ENCODE measurements around the gene EGLN2.

The EGLN2 gene

GRCh38 chr19:40798683-40799557, at the start of gene EGLN2:
Gene EGLN2 (plus strand): TSS chr19:40799191. CDS start chr19:40800573, 1,382 bp downstream.
- peak; percentile 100 for DNase-seq (ENCODE audit: low spot score)
- Mint-ChIP-seq H3K27me3 (ENCODE audit: low read depth) (no peaks in the 10 kb centered on the region), H3K27ac (peak within 1 kb of the TSS; percentile 96), H3K4me1 (ENCODE audit: low read depth) (peaks cover 49% of the 10 kb centered on the region), H3K36me3 (ENCODE audit: low read depth) (peaks cover 44% of the 10 kb centered on the region), H3K4me3 (peak within 1 kb of the TSS; percentile 95), H3K9me3 (no peaks in the 10 kb centered on the region)

DNA sequence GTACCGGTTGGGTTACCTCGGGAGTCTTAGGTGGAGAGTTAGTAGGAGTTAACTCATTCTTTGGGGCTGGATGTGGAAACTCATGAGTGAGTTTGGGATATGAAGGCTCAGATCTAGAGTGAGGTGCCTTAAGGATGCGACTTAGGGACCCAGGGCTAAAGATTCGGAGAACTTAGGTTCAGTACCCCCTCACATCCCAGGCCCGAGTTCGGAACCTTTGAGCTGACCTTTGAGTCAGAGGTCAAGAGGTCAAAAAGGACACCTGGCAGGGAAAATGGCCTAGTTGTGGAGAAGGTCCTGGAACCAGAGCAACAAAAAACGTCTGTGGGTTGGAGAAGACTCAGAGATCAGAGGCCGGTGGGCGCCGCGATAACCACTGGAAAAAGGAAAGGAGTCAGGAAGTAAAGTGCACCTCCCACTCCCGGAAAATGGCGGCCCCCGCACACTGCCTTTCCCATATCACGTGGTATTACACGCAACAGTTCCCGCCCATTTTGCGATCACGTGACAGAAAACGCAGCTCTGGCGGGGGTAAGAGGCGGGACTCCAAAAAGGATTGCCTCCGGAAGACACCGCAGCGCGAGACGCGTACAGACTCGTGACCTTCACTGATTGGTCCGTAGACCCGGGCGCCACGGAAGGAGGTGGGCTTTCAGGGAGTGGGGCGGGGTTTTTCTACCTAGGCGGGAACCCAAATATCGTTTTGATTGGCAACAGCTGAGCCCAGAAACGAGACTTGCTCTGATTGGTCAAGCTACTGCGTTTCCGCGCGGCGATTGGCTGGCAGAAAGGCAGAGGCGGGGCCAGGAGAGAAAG, 48.7 kb upstream of the EGLN2 start, which contains the start of gene ACTMAP:
ACTMAP (minus strand) TSS at position 420 of the 816 bp plus-strand sequence. CDS start 674 bp downstream, outside the sequence.
- H3K9me3 Mint-ChIP-seq = no peaks in the 10 kb centered on the region
- peaks cover 33% of the 10 kb centered on the region for H3K4me1 Mint-ChIP-seq (ENCODE audit: low read depth)
- peak; percentile 99 for DNase-seq (ENCODE audit: low spot score)
- peaks cover 38% of the 10 kb centered on the region for H3K36me3 Mint-ChIP-seq (ENCODE audit: low read depth)
- peak within 1 kb of the TSS; percentile 98 for H3K4me3 Mint-ChIP-seq
- no peaks in the 10 kb centered on the region for H3K27me3 Mint-ChIP-seq (ENCODE audit: low read depth)
- peak within 1 kb of the TSS; percentile 99 for H3K27ac Mint-ChIP-seq

DNA sequence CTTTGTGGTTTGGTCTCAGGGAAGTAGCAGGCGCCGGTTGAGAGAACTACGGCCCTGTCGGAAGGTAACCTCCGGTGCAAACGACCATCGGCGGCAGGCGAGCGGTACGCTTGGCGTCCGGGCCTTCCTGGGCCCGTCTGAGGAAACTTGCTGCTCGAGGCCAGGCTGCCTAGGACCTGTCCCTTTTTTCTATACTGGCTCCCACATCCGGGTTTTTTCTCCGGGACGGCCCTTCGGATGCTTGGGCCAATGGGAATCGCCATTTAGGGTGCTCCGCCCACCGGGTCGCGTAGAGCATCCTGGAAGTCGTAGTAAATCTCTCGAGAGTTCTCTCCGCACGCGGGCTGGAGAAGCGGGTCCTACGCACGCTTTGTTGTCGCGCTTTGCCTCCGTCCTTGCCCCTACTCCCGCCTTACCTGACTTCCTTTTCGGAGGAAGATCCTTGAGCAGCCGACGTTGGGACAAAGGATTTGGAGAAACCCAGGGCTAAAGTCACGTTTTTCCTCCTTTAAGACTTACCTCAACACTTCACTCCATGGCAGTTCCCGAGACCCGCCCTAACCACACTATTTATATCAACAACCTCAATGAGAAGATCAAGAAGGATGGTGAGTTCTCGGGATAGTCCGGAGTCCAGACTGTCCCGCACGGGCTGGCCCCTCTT, 48.0 kb upstream of the EGLN2 start, which contains the start of gene SNRPA:
SNRPA (plus strand) TSS at position 330 of the 664 bp plus-strand sequence; CDS start at position 536, 206 bp downstream.
- peak within 1 kb of the TSS; percentile 98 for H3K4me3 Mint-ChIP-seq
- peak; percentile 96 for DNase-seq (ENCODE audit: low spot score)
- peaks cover 40% of the 10 kb centered on the region for H3K4me1 Mint-ChIP-seq (ENCODE audit: low read depth)
- H3K36me3 Mint-ChIP-seq (ENCODE audit: low read depth) = peaks cover 44% of the 10 kb centered on the region
- peak within 1 kb of the TSS; percentile 99 for H3K27ac Mint-ChIP-seq
- no peaks in the 10 kb centered on the region for H3K27me3 Mint-ChIP-seq (ENCODE audit: low read depth)
- H3K9me3 Mint-ChIP-seq = no peaks in the 10 kb centered on the region

- H3K4me3 Mint-ChIP-seq = peak overlapping the region; percentile 98
- peaks cover 47% of the 10 kb centered on the region for H3K4me1 Mint-ChIP-seq (ENCODE audit: low read depth)
- peaks cover 57% of the 10 kb centered on the region for H3K36me3 Mint-ChIP-seq (ENCODE audit: low read depth)
- no peak for DNase-seq (ENCODE audit: low spot score)
- peak overlapping the region; percentile 99 for H3K27ac Mint-ChIP-seq
- H3K9me3 Mint-ChIP-seq = no peaks in the 10 kb centered on the region
- H3K27me3 Mint-ChIP-seq (ENCODE audit: low read depth) = no peaks in the 10 kb centered on the region
Observed at GRCh38 chr19:40752257-40752781, 46.7 kb upstream of the EGLN2 start.

GRCh38 chr19:40754611-40755247, 44.3 kb upstream of the EGLN2 start:
- peak overlapping the region; percentile 80 for H3K27ac Mint-ChIP-seq
- H3K4me3 Mint-ChIP-seq = peak overlapping the region; percentile 88
- H3K36me3 Mint-ChIP-seq (ENCODE audit: low read depth) = peaks cover 71% of the 10 kb centered on the region
- H3K27me3 Mint-ChIP-seq (ENCODE audit: low read depth) = no peaks in the 10 kb centered on the region
- DNase-seq (ENCODE audit: low spot score) = peak; percentile 76
- H3K9me3 Mint-ChIP-seq = no peaks in the 10 kb centered on the region
- peaks cover 38% of the 10 kb centered on the region for H3K4me1 Mint-ChIP-seq (ENCODE audit: low read depth)

DNA sequence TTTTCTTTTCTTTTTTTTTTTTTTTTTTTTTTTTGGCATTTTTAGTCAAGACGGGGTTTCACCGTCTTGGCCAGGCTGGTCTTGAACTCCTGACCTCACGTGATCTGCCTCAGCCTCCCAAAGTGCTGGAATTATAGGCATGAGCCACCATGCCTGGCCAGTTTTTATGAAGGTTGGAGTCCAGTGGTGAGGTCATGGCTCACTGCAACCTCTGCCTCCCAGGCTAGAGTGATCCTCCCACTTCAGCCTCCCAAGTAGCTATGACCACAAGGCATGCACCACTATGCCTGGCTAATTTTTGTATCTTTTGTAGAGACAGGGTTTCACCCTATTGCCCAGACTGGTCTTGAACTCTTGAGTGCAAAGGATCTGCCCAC, 43.8 kb upstream of the EGLN2 start:
- H3K4me1 Mint-ChIP-seq (ENCODE audit: low read depth) = peaks cover 33% of the 10 kb centered on the region
- H3K9me3 Mint-ChIP-seq = no peaks in the 10 kb centered on the region
- no peak for DNase-seq (ENCODE audit: low spot score)
- peak overlapping the region; percentile 88 for H3K4me3 Mint-ChIP-seq
- peaks cover 70% of the 10 kb centered on the region for H3K36me3 Mint-ChIP-seq (ENCODE audit: low read depth)
- no peak overlapping the region for H3K27ac Mint-ChIP-seq
- no peaks in the 10 kb centered on the region for H3K27me3 Mint-ChIP-seq (ENCODE audit: low read depth)

DNA sequence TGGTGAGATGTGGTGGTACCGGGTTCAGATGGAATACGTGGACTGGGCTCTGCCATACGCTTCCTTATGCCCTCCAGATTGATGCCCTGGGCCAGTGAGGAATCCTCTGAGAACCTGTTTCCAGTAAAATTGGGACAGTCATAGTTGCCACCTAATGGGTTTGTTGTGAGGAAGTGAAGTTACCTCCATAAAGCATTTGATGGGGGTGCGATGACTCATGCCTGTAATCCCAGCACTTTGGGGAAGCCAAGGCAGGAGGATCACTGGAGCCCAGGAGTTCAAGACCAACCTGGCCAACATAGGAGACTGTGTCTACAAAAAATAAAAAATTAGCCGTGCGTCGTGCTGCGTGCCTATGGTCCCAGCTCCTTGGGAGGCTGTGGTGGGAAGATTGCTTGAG, 43.2 kb upstream of the EGLN2 start:
- Mint-ChIP-seq H3K27ac (peak overlapping the region; percentile 31), H3K9me3 (no peaks in the 10 kb centered on the region), H3K4me3 (peak overlapping the region; percentile 23), H3K36me3 (ENCODE audit: low read depth) (peaks cover 74% of the 10 kb centered on the region), H3K4me1 (ENCODE audit: low read depth) (peaks cover 32% of the 10 kb centered on the region), H3K27me3 (ENCODE audit: low read depth) (no peaks in the 10 kb centered on the region)
- DNase-seq (ENCODE audit: low spot score) = no peak

GRCh38 chr19:40756502-40757110, 42.4 kb upstream of the EGLN2 start:
- Mint-ChIP-seq H3K4me3 (peak overlapping the region; percentile 23), H3K27me3 (ENCODE audit: low read depth) (no peaks in the 10 kb centered on the region), H3K9me3 (no peaks in the 10 kb centered on the region), H3K27ac (peak overlapping the region; percentile 34), H3K36me3 (ENCODE audit: low read depth) (peaks cover 74% of the 10 kb centered on the region), H3K4me1 (ENCODE audit: low read depth) (peaks cover 36% of the 10 kb centered on the region)
- DNase-seq (ENCODE audit: low spot score) = peak; percentile 26

- no peaks in the 10 kb centered on the region for H3K27me3 Mint-ChIP-seq (ENCODE audit: low read depth)
- no peak for DNase-seq (ENCODE audit: low spot score)
- no peaks in the 10 kb centered on the region for H3K9me3 Mint-ChIP-seq
- no peak overlapping the region for H3K4me3 Mint-ChIP-seq
- H3K36me3 Mint-ChIP-seq (ENCODE audit: low read depth) = peaks cover 80% of the 10 kb centered on the region
- peak overlapping the region; percentile 31 for H3K27ac Mint-ChIP-seq
- peaks cover 37% of the 10 kb centered on the region for H3K4me1 Mint-ChIP-seq (ENCODE audit: low read depth)
Observed at GRCh38 chr19:40758491-40758890, 40.5 kb upstream of the EGLN2 start.

- no peak overlapping the region for H3K27ac Mint-ChIP-seq
- no peak for DNase-seq (ENCODE audit: low spot score)
- no peaks in the 10 kb centered on the region for H3K27me3 Mint-ChIP-seq (ENCODE audit: low read depth)
- peaks cover 41% of the 10 kb centered on the region for H3K4me1 Mint-ChIP-seq (ENCODE audit: low read depth)
- peaks cover 85% of the 10 kb centered on the region for H3K36me3 Mint-ChIP-seq (ENCODE audit: low read depth)
- H3K9me3 Mint-ChIP-seq = no peaks in the 10 kb centered on the region
- H3K4me3 Mint-ChIP-seq = no peak overlapping the region
Observed at GRCh38 chr19:40759352-40759751, 39.6 kb upstream of the EGLN2 start.

DNA sequence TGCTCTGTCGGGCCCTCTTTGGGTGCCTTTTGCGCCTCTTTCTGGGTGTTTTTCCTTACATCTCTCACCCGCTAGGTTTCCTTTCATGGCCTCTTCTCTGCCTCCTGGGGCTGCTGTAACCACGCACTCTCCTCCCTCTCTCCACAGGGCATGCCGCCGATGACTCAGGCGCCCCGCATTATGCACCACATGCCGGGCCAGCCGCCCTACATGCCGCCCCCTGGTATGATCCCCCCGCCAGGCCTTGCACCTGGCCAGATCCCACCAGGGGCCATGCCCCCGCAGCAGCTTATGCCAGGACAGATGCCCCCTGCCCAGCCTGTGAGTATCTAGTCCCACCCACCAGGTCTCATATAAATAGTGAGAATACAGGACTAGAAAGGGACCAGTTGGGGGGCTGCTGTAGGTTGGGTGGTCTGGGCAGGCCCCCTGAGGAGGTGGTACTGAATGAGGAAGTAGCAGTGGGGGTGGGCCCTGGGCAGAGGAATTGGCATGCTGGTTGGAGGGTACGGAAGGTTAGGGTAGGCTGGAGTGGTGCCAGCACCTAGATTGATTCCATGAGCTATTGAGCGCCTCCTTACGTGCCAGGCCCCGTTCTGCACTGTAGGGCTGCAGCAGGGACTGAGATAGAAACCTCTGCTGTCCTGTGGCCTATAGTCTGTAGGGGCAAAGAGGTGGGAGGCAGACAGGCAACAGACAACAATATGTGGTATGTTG, 36.1 kb upstream of the EGLN2 start:
- H3K27ac Mint-ChIP-seq = no peak overlapping the region

GRCh38 chr19:40763526-40763925, 35.5 kb upstream of the EGLN2 start:
- Mint-ChIP-seq H3K4me1 (ENCODE audit: low read depth) (peaks cover 22% of the 10 kb centered on the region), H3K27me3 (ENCODE audit: low read depth) (no peaks in the 10 kb centered on the region), H3K36me3 (ENCODE audit: low read depth) (peaks cover 72% of the 10 kb centered on the region), H3K4me3 (no peak overlapping the region), H3K9me3 (no peaks in the 10 kb centered on the region), H3K27ac (no peak overlapping the region)
- DNase-seq (ENCODE audit: low spot score) = no peak

More for the DNA sequence above, 36.1 kb upstream of the EGLN2 start:
- Mint-ChIP-seq H3K4me1 (ENCODE audit: low read depth) (peaks cover 26% of the 10 kb centered on the region), H3K27me3 (ENCODE audit: low read depth) (no peaks in the 10 kb centered on the region), H3K9me3 (no peaks in the 10 kb centered on the region), H3K36me3 (ENCODE audit: low read depth) (peaks cover 78% of the 10 kb centered on the region), H3K4me3 (no peak overlapping the region)
- DNase-seq (ENCODE audit: low spot score) = no peak

Measured in T-helper 2 cell treated with Interferon-gamma antibody and Interleukin-4, amounts not matched to agents 5 μg/mL and 100 μg/mL, for 36 hours (primary cell).